Liver (tissue), 9 donors: Measurements from ENCODE around the gene PDE5A. TPM values are rescaled to one million over a fixed set of nuclear protein-coding genes. Genes with fewer than 3 reads are reported as not detected.

ENCODE experiments used
- DNase-seq: peaks from one replicate; pipeline ENCODE4 v3.0.0-alpha.2; 2017; ENCODE audit warnings: low spot score
- H3K27ac ChIP-seq, 2 donors: one replicate each; pipeline ENCODE4 v1.7.0; 2013; ENCODE audit warnings: inconsistent platforms in 2 of 2, low read length in 2 of 2, control low read depth in 1 of 2, low read depth in 1 of 2, mild to moderate bottlenecking in 1 of 2
- H3K27me3 ChIP-seq, 4 donors: one replicate each; pipeline versions ENCODE4 v1.6.1 to v1.7.0; 2013; ENCODE audit warnings: low read length in 3 of 4, inconsistent platforms in 1 of 4, mild to moderate bottlenecking in 1 of 4, moderate library complexity in 1 of 4; ENCODE audit not compliant: control insufficient read depth in 4 of 4, insufficient read depth in 4 of 4
- H3K36me3 ChIP-seq, 4 donors: one replicate each; pipeline versions ENCODE4 v1.6.1 to v1.7.0; 2013; ENCODE audit warnings: low read length in 3 of 4, mild to moderate bottlenecking in 3 of 4, low read depth in 1 of 4, moderate library complexity in 1 of 4; ENCODE audit not compliant: control insufficient read depth in 4 of 4, insufficient read depth in 3 of 4
- H3K4me1 ChIP-seq, 4 donors: one replicate each; pipeline versions ENCODE4 v1.6.1 to v1.7.0; 2013; ENCODE audit warnings: low read length in 3 of 4, mild to moderate bottlenecking in 3 of 4, moderate library complexity in 1 of 4; ENCODE audit not compliant: control insufficient read depth in 4 of 4, insufficient read depth in 4 of 4
- H3K4me3 ChIP-seq, 3 donors: one replicate each; pipeline versions ENCODE4 v1.6.1 to v1.7.0; 2013; ENCODE audit warnings: low read length in 3 of 3, control low read depth in 1 of 3, low read depth in 1 of 3, mild to moderate bottlenecking in 1 of 3
- H3K9ac ChIP-seq, 2 donors: one replicate each; pipeline ENCODE4 v1.7.0; 2013; ENCODE audit warnings: low read length in 2 of 2, mild to moderate bottlenecking in 2 of 2, moderate library complexity in 2 of 2, control low read depth in 1 of 2, low read depth in 1 of 2
- H3K9me3 ChIP-seq, 4 donors: one replicate each; pipeline versions ENCODE4 v1.6.1 to v1.7.0; 2013; ENCODE audit warnings: low read length in 3 of 4; ENCODE audit not compliant: control insufficient read depth in 4 of 4
- CTCF ChIP-seq: fragments of 150-350 bp; IDR thresholded peaks from 2 replicates; pipeline ENCODE4 v1.5.1; 2017; ENCODE audit warnings: improper control_type of control experiment, low read depth, low read length; ENCODE audit not compliant: missing input control
- EGR1 ChIP-seq, 2 donors: IDR thresholded peaks; 2 replicates each; pipeline ENCODE4 v1.6.1; 2016 to 2018; ENCODE audit warnings: antibody characterized with exemption in 2 of 2, low read depth in 2 of 2
- FOXA1 ChIP-seq: IDR thresholded peaks from 2 replicates; pipeline ENCODE4 v1.6.1; 2016; ENCODE audit warnings: antibody characterized with exemption
- FOXA2 ChIP-seq: IDR thresholded peaks from 2 replicates; pipeline ENCODE4 v1.6.1; 2016; ENCODE audit warnings: antibody characterized with exemption
- GABPA ChIP-seq, 2 donors: IDR thresholded peaks in 1 of 2; conservative IDR thresholded peaks in 1 of 2; 2 replicates each; pipeline ENCODE4 v1.6.1; 2016; ENCODE audit warnings: antibody characterized with exemption in 2 of 2, mild to moderate bottlenecking in 1 of 2, moderate library complexity in 1 of 2
- HNF4A ChIP-seq, 2 donors: conservative IDR thresholded peaks; 2 replicates each; pipeline ENCODE4 v1.6.1; 2016; ENCODE audit warnings: antibody characterized with exemption in 2 of 2, mild to moderate bottlenecking in 2 of 2
- JUND ChIP-seq, 2 donors: IDR thresholded peaks; 2 replicates each; pipeline ENCODE4 v1.6.1; 2016; ENCODE audit warnings: antibody characterized with exemption in 2 of 2
- NR2F2 ChIP-seq: IDR thresholded peaks from 2 replicates; pipeline ENCODE4 v1.6.1; 2016; ENCODE audit warnings: antibody characterized with exemption
- RAD21 ChIP-seq, 2 donors: IDR thresholded peaks; 2 replicates each; pipeline ENCODE4 v1.6.1; 2016; ENCODE audit warnings: antibody characterized with exemption in 2 of 2, mild to moderate bottlenecking in 2 of 2
- RXRA ChIP-seq, 2 donors: IDR thresholded peaks; 2 replicates each; pipeline ENCODE4 v1.6.1; 2017 to 2018; ENCODE audit warnings: antibody characterized with exemption in 2 of 2, mild to moderate bottlenecking in 1 of 2
- SP1 ChIP-seq: IDR thresholded peaks from 2 replicates; pipeline ENCODE4 v1.6.1; 2018; ENCODE audit warnings: antibody characterized with exemption, mild to moderate bottlenecking
- TAF1 ChIP-seq: conservative IDR thresholded peaks from 2 replicates; pipeline ENCODE4 v1.6.1; 2016; ENCODE audit warnings: antibody characterized with exemption, mild to moderate bottlenecking
- YY1 ChIP-seq: IDR thresholded peaks from 2 replicates; pipeline ENCODE4 v1.6.1; 2016; ENCODE audit warnings: antibody characterized with exemption, mild to moderate bottlenecking
- WGBS: extraction: QIAGEN DNeasy Blood & Tissue Kit; methylation state at CpG from one replicate; pipeline ENCODE4 v1.1.7; 2013; 5-methylcytosine and 5-hydroxymethylcytosine counted together
- polyA plus RNA-seq, 2 donors: library from polyadenylated mRNA; stranded (reverse) in 1 of 2; unstranded in 1 of 2; fragments of 200-250 nt in 1 of 2; fragments of >200 nt in 1 of 2; fragmentation: Nextera tagmentation in 1 of 2; extraction: Ambion mirVana in 1 of 2; gene quantifications; one replicate each; pipeline versions ENCODE4 v1.2.1 to v1.2.3, GENCODE V29; 2013 to 2015
- total RNA-seq, 2 donors: library from RNA; depleted of rRNA; stranded (reverse); fragments of >200 nt; gene quantifications; one replicate each; pipeline ENCODE4 v1.2.3, GENCODE V29; 2014
- TF ChIP-seq, protein P1 (sequence below): IDR thresholded peaks from 2 replicates; pipeline ENCODE4 v1.6.1; 2016; ENCODE audit warnings: antibody characterized with exemption
- TF ChIP-seq, protein P2 (sequence below): IDR thresholded peaks from 2 replicates; pipeline ENCODE4 v1.6.1; 2016; ENCODE audit warnings: antibody characterized with exemption
- TF ChIP-seq, protein P3 (sequence below): IDR thresholded peaks from 2 replicates; pipeline ENCODE4 v1.6.1; 2016; ENCODE audit warnings: antibody characterized with exemption
- TF ChIP-seq, protein P4 (sequence below): IDR thresholded peaks from 2 replicates; pipeline ENCODE4 v1.6.1; 2016; ENCODE audit warnings: antibody characterized with exemption, mild to moderate bottlenecking
- donor health status: healthy.
- donor health status: healthy.
- donor health status: healthy.
- donor health status: healthy.
- donor health status: healthy.

Gene PDE5A
- total and polyA plus RNA-seq, 4 donors: 0.61 to 3.8 (median 3.0) TPM

- Histone ChIP-seq H3K36me3 (no peaks in the 10 kb centered on the region), H3K27ac (no peak overlapping the region), H3K4me3 (no peak overlapping the region), H3K9me3 (no peaks in the 10 kb centered on the region), H3K4me1 (no peaks in the 10 kb centered on the region), H3K27me3 (no peaks in the 10 kb centered on the region), H3K9ac (no peak overlapping the region)
- TF ChIP-seq, protein P1, sequence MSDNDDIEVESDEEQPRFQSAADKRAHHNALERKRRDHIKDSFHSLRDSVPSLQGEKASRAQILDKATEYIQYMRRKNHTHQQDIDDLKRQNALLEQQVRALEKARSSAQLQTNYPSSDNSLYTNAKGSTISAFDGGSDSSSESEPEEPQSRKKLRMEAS: no peak
- TF ChIP-seq FOXA2 (no peak), TAF1 (no peak), HNF4A (conservative IDR thresholded peaks at IDR 0.05) (no peak), FOXA1 (no peak), RAD21 (IDR thresholded peaks at IDR 0.05) (no peak), SP1 (no peak), RXRA (IDR thresholded peaks at IDR 0.05) (no peak)
- TF ChIP-seq, protein P2, sequence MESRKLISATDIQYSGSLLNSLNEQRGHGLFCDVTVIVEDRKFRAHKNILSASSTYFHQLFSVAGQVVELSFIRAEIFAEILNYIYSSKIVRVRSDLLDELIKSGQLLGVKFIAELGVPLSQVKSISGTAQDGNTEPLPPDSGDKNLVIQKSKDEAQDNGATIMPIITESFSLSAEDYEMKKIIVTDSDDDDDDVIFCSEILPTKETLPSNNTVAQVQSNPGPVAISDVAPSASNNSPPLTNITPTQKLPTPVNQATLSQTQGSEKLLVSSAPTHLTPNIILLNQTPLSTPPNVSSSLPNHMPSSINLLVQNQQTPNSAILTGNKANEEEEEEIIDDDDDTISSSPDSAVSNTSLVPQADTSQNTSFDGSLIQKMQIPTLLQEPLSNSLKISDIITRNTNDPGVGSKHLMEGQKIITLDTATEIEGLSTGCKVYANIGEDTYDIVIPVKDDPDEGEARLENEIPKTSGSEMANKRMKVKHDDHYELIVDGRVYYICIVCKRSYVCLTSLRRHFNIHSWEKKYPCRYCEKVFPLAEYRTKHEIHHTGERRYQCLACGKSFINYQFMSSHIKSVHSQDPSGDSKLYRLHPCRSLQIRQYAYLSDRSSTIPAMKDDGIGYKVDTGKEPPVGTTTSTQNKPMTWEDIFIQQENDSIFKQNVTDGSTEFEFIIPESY: no peak
- TF ChIP-seq, protein P3, sequence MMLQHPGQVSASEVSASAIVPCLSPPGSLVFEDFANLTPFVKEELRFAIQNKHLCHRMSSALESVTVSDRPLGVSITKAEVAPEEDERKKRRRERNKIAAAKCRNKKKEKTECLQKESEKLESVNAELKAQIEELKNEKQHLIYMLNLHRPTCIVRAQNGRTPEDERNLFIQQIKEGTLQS: no peak
- 93% methylated on average over 2 of the region's 2 CpGs for WGBS
- no peak for DNase-seq
Observed at GRCh38 chr4:119672086-119672485, 43.5 kb upstream of the PDE5A start.

DNA sequence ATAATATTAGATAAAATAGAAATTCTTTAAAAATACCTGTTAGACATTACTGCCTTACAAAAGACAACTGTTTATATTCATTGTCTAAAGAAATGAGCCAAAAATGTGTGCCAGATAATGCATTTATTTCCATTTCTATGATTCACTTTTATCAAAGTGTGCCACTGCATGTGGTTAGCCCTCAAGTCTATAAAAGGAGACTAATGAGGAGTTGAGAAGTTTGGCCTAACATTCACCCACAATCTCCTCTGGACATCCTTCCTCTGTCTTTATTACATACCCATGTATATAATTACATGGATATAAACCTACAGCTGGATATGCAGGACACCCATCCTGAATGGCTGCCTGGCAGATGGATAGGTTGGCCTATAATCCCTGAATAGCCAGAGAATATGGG lies 42.6 kb upstream of the PDE5A start:
- no peak overlapping the region for H3K4me3 ChIP-seq
- no peaks in the 10 kb centered on the region for H3K9me3 ChIP-seq
- H3K27ac ChIP-seq: no peak overlapping the region
- H3K4me1 ChIP-seq: no peaks in the 10 kb centered on the region
- H3K9ac ChIP-seq: no peak overlapping the region
- no peak for DNase-seq
- H3K36me3 ChIP-seq: no peaks in the 10 kb centered on the region
- TF ChIP-seq JUND (IDR thresholded peaks at IDR 0.05) (no peak), FOXA1 (no peak), GABPA (IDR thresholded peaks at IDR 0.05 in 1 of 2, conservative IDR thresholded peaks at IDR 0.05 in 1 of 2) (no peak), EGR1 (IDR thresholded peaks at IDR 0.05; ENCODE audit: low read depth in 2 of 2) (no peak), HNF4A (conservative IDR thresholded peaks at IDR 0.05) (no peak), SP1 (no peak), CTCF (no peak), NR2F2 (no peak), TAF1 (no peak), YY1 (no peak)
- TF ChIP-seq, protein P2: no peak
- TF ChIP-seq, protein P4, sequence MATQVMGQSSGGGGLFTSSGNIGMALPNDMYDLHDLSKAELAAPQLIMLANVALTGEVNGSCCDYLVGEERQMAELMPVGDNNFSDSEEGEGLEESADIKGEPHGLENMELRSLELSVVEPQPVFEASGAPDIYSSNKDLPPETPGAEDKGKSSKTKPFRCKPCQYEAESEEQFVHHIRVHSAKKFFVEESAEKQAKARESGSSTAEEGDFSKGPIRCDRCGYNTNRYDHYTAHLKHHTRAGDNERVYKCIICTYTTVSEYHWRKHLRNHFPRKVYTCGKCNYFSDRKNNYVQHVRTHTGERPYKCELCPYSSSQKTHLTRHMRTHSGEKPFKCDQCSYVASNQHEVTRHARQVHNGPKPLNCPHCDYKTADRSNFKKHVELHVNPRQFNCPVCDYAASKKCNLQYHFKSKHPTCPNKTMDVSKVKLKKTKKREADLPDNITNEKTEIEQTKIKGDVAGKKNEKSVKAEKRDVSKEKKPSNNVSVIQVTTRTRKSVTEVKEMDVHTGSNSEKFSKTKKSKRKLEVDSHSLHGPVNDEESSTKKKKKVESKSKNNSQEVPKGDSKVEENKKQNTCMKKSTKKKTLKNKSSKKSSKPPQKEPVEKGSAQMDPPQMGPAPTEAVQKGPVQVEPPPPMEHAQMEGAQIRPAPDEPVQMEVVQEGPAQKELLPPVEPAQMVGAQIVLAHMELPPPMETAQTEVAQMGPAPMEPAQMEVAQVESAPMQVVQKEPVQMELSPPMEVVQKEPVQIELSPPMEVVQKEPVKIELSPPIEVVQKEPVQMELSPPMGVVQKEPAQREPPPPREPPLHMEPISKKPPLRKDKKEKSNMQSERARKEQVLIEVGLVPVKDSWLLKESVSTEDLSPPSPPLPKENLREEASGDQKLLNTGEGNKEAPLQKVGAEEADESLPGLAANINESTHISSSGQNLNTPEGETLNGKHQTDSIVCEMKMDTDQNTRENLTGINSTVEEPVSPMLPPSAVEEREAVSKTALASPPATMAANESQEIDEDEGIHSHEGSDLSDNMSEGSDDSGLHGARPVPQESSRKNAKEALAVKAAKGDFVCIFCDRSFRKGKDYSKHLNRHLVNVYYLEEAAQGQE: no peak
- TF ChIP-seq, protein P3: no peak
- H3K27me3 ChIP-seq: no peaks in the 10 kb centered on the region
